Measurements from ENCODE around the gene TIE1. TPM values are rescaled to one million over a fixed set of nuclear protein-coding genes. Genes with fewer than 3 reads are reported as not detected.
A peak's percentile ranks its signal among the peaks of the same experiment; 100 is the strongest.

The TIE1 gene
- total and polyA plus RNA-seq, 7 donors: 8.2 to 29.7 (median 10.9) TPM

DNA sequence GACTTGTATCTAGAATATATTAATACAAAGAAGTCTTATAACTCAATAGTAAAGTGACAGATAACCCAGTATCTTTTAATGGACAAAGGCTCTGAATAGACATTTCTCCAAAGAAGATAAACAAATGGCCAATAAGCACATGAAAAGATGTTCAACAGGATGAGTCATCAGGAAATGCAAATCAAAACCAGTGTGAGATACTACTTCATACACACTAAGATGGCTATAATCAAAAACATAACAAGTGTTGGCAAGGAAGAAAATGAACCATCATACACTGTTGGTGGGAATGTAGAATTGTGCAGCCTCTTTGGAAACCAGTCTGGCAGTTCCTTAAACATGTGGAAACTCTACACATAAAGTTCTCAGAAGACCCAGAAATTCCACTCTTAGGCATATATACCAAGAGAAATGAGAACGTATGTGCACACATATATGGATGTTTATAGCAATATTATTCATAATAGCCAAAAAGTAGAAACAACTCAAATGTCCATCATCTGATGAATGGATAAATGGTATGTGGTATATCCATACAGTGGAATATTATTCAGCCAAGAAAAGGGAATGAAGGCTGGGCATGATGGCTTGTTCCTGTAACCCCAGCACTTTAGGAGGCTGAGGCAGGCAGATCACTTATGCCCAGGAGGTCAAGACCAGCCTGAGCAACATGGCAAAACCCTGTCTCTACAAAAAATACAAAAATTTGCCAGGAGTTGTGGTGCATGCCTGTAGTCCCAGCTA lies 26.9 kb downstream of the TIE1 start:
- Histone ChIP-seq H3K4me3 (no peak overlapping the region), H3K4me1 (no peaks in the 10 kb centered on the region), H3K36me3 (ENCODE audit: insufficient read depth in 1 of 2, low read depth in 1 of 2) (no peaks in the 10 kb centered on the region), H3K27ac (no peak overlapping the region), H3K27me3 (ENCODE audit: insufficient read depth in 3 of 3, low read length in 2 of 3) (no peaks in the 10 kb centered on the region), H3K9me3 (no peaks in the 10 kb centered on the region)
- intact Hi-C loops (cut with DNase I): no loop called here
- DNase-seq (no peak), ATAC-seq (no peak)
- TF ChIP-seq, protein P1, sequence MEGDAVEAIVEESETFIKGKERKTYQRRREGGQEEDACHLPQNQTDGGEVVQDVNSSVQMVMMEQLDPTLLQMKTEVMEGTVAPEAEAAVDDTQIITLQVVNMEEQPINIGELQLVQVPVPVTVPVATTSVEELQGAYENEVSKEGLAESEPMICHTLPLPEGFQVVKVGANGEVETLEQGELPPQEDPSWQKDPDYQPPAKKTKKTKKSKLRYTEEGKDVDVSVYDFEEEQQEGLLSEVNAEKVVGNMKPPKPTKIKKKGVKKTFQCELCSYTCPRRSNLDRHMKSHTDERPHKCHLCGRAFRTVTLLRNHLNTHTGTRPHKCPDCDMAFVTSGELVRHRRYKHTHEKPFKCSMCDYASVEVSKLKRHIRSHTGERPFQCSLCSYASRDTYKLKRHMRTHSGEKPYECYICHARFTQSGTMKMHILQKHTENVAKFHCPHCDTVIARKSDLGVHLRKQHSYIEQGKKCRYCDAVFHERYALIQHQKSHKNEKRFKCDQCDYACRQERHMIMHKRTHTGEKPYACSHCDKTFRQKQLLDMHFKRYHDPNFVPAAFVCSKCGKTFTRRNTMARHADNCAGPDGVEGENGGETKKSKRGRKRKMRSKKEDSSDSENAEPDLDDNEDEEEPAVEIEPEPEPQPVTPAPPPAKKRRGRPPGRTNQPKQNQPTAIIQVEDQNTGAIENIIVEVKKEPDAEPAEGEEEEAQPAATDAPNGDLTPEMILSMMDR (IDR thresholded peaks at IDR 0.05): no peak
- 91 to 95% (median 95%) methylated on average over 1 of the region's 1 CpG for WGBS, 3 donors

DNA sequence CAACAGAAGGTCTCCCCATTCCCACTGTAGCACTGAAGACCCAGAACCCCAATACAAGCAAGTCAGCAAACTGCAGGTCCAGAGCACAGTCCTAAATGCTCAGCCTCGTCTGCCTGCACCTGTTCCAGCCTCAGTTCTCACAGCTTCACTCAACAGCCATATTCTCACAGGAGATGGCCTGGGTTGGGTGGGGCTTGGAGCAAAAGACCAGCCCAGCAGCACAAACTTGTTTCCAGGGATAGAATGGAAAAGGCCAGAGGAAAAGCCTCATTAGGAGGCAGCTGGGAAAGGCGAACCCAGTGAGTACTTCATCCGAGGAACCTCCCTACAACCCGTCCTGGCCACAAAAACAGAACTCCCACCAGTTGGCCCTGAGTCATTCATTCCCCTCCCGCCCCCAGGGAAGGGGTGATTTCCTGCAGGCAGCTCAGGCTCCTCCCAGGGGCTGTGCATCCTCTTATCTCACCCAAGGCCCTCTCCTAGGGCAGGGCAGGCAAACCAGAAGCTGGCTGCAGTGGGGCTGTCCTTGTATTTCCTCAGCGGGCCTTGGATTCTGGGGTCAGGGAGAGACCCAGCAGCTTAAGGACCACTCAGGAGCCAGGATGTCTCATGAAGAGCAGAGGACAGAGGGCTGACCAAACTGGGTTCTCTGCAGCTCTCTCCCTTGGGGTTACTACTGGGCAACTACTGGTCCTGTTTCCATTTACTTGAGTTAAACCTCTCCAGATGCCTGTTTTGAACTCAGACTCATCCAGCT lies 29.4 kb downstream of the TIE1 start:
- Histone ChIP-seq H3K36me3 (ENCODE audit: insufficient read depth in 1 of 2, low read depth in 1 of 2) (no peaks in the 10 kb centered on the region), H3K27ac (no peak overlapping the region), H3K4me3 (no peak overlapping the region), H3K27me3 (ENCODE audit: insufficient read depth in 3 of 3, low read length in 2 of 3) (no peaks in the 10 kb centered on the region), H3K9me3 (no peaks in the 10 kb centered on the region), H3K4me1 (no peaks in the 10 kb centered on the region)
- peak in 3 of 4 donors; percentile 39 to 75 (median 51) for ATAC-seq
- 48% methylated on average over 5 to 6 of the region's 6 CpGs for WGBS, 3 donors
- TF ChIP-seq, protein P1 (IDR thresholded peaks at IDR 0.05): no peak
- intact Hi-C loops (cut with DNase I): no loop called here
- peak; percentile 63 to 64 for DNase-seq

DNA sequence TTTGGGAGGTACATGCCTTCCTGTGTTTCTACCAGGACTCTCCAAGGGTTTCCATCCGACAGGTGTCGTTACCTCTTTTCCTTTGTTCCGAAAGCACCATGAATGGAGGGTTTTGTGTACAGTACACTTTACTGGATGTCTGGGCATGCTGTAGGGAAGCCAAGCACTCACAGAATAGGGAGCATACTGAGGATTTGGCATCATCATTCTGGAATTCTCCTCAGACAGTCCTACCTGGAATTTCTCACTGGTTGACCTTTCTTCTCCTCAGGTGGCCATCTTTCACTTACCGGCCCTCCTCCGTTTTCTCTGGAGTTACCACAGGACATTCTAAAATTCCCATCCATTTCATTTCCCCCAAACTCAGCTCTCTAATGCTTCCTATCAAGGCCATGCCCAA lies 30.9 kb downstream of the TIE1 start:
- WGBS, 3 donors: 90 to 95% (median 91%) methylated on average over 5 of the region's 5 CpGs
- H3K27me3 ChIP-seq (ENCODE audit: insufficient read depth in 3 of 3, low read length in 2 of 3): no peaks in the 10 kb centered on the region

DNA sequence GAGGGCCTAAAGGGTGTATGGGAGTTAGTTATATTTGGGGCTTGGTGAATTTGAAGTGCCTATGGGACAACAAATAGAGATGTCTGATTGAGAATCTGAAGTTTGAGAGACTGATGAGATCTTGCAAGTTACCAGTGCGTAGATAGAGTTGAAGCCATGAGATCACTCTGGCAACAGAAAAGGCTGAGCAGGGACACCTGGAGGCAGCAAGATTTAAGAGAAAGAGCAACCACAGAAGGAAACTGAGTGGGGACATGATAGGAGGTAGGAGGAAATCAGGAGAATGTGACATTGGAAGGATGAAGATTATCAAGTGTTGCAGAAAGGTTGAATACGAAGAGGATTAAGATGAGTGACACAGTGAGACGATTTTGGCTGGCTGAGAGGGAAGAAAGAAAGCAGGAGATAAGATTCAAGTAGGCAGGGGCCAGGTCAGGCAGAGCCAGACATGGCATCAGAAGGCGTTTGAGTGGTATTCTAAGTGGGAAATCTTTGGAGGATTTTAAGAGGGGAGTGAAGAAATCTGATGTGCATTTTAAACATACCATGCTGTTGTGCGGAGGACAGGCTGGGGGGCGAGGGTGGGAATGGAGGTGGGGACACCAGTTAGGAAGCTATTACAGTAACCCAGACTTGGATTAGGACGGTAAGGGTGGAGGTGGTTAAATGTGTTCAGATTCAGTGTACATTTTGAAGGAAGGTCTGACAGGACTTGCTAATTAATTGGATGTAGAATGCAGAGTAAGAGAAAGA lies 33.8 kb downstream of the TIE1 start:
- Histone ChIP-seq H3K4me1 (no peaks in the 10 kb centered on the region), H3K36me3 (ENCODE audit: insufficient read depth in 1 of 2, low read depth in 1 of 2) (no peaks in the 10 kb centered on the region), H3K4me3 (no peak overlapping the region), H3K27me3 (ENCODE audit: insufficient read depth in 3 of 3, low read length in 2 of 3) (no peaks in the 10 kb centered on the region), H3K9me3 (no peaks in the 10 kb centered on the region), H3K27ac (no peak overlapping the region)
- TF ChIP-seq, protein P1 (IDR thresholded peaks at IDR 0.05): no peak
- 79 to 83% (median 79%) methylated on average over 7 of the region's 7 CpGs for WGBS, 3 donors
- no peak for DNase-seq
- intact Hi-C loops (cut with DNase I): no loop called here
- no peak for ATAC-seq

More for the DNA sequence above, 30.9 kb downstream of the TIE1 start:
- H3K4me1 ChIP-seq: no peaks in the 10 kb centered on the region
- no peaks in the 10 kb centered on the region for H3K36me3 ChIP-seq (ENCODE audit: insufficient read depth in 1 of 2, low read depth in 1 of 2)
- TF ChIP-seq, protein P1 (IDR thresholded peaks at IDR 0.05): no peak
- H3K4me3 ChIP-seq: no peak overlapping the region
- ATAC-seq (no peak), DNase-seq (no peak)
- intact Hi-C loops (cut with DNase I): no loop called here
- H3K9me3 ChIP-seq: no peaks in the 10 kb centered on the region
- no peak overlapping the region for H3K27ac ChIP-seq

Measured in psoas muscle (tissue), 8 donors.